Cardiac muscle cell (in vitro differentiated cells and primary cell): Measurements from ENCODE around the gene SP100. TPM values are rescaled to one million over a fixed set of nuclear protein-coding genes. Genes with fewer than 3 reads are reported as not detected.

Experiments
- DNase-seq, 2 donors: peaks; one replicate each; pipeline versions ENCODE4 v3.0.0 to v3.0.0-alpha.2; 2010 to 2017; ENCODE audit warnings: low read depth in 1 of 2, low spot score in 1 of 2
- H3K27ac ChIP-seq: fragments of 200-600 bp; sonication (generic); 2 replicates; pipeline ENCODE4 v1.5.1; 2016
- H3K27me3 ChIP-seq: fragments of 200-600 bp; sonication (generic); 2 replicates; pipeline ENCODE4 v1.6.0; 2016; ENCODE audit warnings: control low read depth
- H3K36me3 ChIP-seq: fragments of 200-600 bp; sonication (generic); 2 replicates; pipeline ENCODE4 v1.5.1; 2016; ENCODE audit warnings: control low read depth
- H3K4me1 ChIP-seq: fragments of 200-600 bp; sonication (generic); 2 replicates; pipeline ENCODE4 v1.8.1; 2017; ENCODE audit warnings: low read depth, mild to moderate bottlenecking, mixed run types
- H3K4me3 ChIP-seq: fragments of 200-600 bp; sonication (generic); 2 replicates; pipeline ENCODE4 v1.5.1; 2016; ENCODE audit warnings: mild to moderate bottlenecking
- H3K9me3 ChIP-seq: fragments of 200-600 bp; sonication (generic); 2 replicates; pipeline ENCODE4 v1.5.1; 2017; ENCODE audit warnings: low read depth, mild to moderate bottlenecking, control low read depth
- polyA plus RNA-seq: library from polyadenylated mRNA; unstranded; fragments of >200 nt; fragmentation: Nextera tagmentation; extraction: Ambion mirVana; gene quantifications from 2 replicates; pipeline ENCODE4 v1.2.1, GENCODE V29; 2016
- total RNA-seq: library from RNA; depleted of rRNA; stranded (reverse); fragments of >200 nt; gene quantifications from 2 replicates; pipeline ENCODE4 v1.2.3, GENCODE V29; 2016
- TF ChIP-seq, protein P1 (sequence below): IDR thresholded peaks from 2 replicates; pipeline ENCODE4 v1.5.1; 2012; ENCODE audit warnings: low read depth, mild to moderate bottlenecking, low read length

SP100 gene
- total and polyA plus RNA-seq, 2 experiments from 2014 or later, result 2.0 TPM; not detected in 1

DNA sequence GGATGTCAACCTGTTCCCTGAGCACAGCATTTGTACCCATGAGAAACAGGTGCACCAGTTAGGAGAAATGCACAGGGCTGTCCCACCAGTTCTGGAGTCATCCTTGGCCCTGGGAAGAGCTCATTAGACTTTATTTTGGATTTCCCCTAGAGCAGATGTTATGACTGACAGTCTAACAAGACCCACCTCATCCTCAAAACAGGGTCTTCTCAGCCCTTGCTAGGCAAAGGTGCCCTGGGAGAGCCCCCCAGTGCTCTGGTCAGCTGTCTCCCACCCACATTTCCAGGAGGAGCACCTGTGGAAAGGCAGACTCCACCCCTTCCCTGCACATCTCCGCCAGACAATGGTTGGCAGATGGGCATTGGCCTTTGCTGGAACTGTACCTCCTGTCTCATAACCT lies 5.7 kb upstream of the SP100 start:
- Histone ChIP-seq H3K27me3 (peaks cover 31% of the 10 kb centered on the region), H3K4me3 (no peak overlapping the region), H3K4me1 (no peaks in the 10 kb centered on the region), H3K36me3 (no peaks in the 10 kb centered on the region), H3K9me3 (no peaks in the 10 kb centered on the region), H3K27ac (no peak overlapping the region)
- no peak for DNase-seq
- TF ChIP-seq, protein P1, sequence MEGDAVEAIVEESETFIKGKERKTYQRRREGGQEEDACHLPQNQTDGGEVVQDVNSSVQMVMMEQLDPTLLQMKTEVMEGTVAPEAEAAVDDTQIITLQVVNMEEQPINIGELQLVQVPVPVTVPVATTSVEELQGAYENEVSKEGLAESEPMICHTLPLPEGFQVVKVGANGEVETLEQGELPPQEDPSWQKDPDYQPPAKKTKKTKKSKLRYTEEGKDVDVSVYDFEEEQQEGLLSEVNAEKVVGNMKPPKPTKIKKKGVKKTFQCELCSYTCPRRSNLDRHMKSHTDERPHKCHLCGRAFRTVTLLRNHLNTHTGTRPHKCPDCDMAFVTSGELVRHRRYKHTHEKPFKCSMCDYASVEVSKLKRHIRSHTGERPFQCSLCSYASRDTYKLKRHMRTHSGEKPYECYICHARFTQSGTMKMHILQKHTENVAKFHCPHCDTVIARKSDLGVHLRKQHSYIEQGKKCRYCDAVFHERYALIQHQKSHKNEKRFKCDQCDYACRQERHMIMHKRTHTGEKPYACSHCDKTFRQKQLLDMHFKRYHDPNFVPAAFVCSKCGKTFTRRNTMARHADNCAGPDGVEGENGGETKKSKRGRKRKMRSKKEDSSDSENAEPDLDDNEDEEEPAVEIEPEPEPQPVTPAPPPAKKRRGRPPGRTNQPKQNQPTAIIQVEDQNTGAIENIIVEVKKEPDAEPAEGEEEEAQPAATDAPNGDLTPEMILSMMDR, result no peak

DNA sequence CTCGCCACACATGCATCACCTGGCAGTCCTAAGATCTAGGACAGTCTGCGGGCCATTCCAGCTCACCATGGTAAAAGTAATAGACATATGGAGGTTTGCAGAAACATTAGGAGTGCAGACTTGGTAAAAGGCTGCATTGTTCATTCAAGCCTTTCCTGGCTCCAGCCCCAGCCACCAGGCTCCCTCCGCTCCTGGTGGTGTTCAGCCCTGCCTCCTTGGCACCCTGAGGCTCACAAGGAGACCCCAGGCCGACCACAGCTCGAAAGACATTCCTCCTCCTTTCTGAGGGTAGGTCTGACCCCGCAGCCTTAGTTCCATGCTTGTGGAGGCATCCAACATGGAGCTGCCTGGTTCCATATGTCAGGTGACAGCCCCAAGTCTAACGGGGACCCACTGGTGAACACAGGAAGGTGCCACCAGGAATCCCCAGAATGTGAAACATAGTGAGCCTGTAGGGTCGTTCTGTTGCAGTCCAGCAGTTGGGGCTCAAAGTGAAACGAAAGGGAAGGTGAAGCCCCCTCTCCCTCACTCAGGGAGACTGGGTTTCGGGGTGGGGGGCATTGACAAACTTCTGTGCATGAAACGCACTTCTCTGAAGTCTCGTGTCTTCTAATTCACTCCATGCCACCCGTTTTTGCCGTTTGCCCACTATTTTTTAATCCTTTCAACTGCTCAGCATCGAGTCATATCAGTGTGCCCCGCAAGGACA lies 5.0 kb upstream of the SP100 start:
- Histone ChIP-seq H3K4me3 (peak overlapping the region; percentile 46), H3K4me1 (no peaks in the 10 kb centered on the region), H3K27ac (no peak overlapping the region), H3K27me3 (peaks cover 31% of the 10 kb centered on the region), H3K36me3 (no peaks in the 10 kb centered on the region), H3K9me3 (no peaks in the 10 kb centered on the region)
- DNase-seq, result no peak
- TF ChIP-seq, protein P1, result no peak

DNA sequence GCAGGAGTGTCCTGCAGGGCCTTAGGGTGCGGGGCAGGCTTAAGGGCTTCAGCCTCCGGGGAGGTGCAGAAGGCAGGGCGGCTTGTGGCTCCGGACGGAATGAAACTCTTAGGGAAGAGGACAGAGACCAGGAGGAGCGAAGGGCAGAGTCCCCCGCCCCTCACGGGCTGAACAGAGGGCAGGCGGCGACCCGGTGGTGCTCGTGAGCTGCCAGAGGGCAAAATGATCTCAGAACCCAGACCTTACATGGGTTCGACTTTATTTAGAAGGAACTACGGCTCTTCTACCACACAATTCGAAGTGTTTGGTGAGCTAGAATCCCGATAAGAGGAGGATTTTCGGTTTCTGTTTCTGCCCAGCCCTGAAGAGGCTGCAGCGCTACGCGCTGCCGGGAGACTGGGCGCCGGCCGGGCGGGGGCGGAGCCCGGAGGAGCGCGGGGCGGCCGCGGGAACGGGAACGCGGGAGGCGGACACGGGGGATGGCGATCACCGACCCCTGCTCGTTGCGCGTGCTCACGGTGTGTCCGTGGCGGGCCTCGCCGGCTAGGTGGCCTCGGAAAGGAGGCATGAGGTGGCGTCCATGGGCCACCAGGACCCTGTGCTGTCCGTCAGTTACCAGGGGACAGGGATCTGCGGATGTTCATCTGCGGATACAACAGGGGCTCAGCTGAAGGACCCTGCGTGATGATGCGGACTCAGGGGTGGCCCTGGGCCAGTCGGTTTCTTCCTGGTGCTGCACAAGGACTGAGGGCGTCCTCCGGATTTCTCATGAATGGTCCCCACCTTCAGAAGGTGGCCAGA lies 4.2 kb upstream of the SP100 start:
- DNase-seq, result peak; percentile 53 to 72
- Histone ChIP-seq H3K27ac (no peak overlapping the region), H3K9me3 (no peaks in the 10 kb centered on the region), H3K4me1 (no peaks in the 10 kb centered on the region), H3K27me3 (peaks cover 31% of the 10 kb centered on the region), H3K36me3 (no peaks in the 10 kb centered on the region), H3K4me3 (peak overlapping the region; percentile 46)
- TF ChIP-seq, protein P1, result no peak

DNA sequence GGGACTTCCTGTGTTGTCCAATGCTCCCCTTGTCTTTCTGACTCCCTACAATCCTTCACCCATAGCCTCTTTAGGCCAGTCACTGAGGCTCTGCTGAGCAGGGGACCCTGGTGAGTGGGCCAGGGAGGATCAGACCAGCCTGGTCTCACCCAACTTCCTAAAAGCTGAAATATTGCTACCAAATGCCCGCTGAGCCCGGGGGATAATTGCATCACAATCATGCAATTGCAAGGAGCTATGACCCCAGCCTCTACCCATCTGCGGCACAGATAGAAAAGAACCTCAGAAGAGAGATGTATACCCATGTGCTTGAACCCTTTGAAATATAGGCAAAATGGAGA lies 3.7 kb upstream of the SP100 start:
- H3K27me3 ChIP-seq, result peaks cover 31% of the 10 kb centered on the region
- H3K4me1 ChIP-seq, result no peaks in the 10 kb centered on the region
- TF ChIP-seq, protein P1, result no peak
- no peak for DNase-seq
- H3K9me3 ChIP-seq, result no peaks in the 10 kb centered on the region
- peak overlapping the region; percentile 46 for H3K4me3 ChIP-seq
- H3K36me3 ChIP-seq, result no peaks in the 10 kb centered on the region
- H3K27ac ChIP-seq, result no peak overlapping the region

DNA sequence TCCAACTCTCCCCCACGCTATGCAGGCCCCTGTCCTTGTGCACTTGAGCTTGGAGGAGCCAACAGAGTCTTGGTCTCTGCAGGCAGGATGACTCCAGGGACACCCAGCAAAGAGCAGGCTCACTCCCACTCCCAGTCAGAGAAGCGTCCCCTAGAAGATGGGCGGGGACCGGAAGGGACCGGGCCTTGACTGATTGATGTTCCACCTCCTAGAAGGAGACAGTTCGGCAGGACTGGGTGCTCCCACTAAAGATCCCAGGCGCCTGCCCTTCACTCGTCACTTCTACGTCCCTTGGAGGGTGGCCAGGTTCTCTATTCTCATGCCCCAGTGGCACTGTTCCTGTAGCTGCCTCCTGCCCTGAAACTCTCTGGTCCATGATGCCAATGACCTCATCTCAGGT lies 3.2 kb upstream of the SP100 start:
- no peak for DNase-seq
- TF ChIP-seq, protein P1, result no peak
- Histone ChIP-seq H3K36me3 (no peaks in the 10 kb centered on the region), H3K4me1 (no peaks in the 10 kb centered on the region), H3K27me3 (peaks cover 31% of the 10 kb centered on the region), H3K4me3 (no peak overlapping the region), H3K27ac (no peak overlapping the region), H3K9me3 (no peaks in the 10 kb centered on the region)
